ENCODE data around the gene CPNE5.

CPNE5 gene

GRCh38 chr6:36745836-36746235 lies 93.4 kb downstream of the CPNE5 start:
- DNase-seq (ENCODE audit: low read depth in 2 of 2) = no peak

DNA sequence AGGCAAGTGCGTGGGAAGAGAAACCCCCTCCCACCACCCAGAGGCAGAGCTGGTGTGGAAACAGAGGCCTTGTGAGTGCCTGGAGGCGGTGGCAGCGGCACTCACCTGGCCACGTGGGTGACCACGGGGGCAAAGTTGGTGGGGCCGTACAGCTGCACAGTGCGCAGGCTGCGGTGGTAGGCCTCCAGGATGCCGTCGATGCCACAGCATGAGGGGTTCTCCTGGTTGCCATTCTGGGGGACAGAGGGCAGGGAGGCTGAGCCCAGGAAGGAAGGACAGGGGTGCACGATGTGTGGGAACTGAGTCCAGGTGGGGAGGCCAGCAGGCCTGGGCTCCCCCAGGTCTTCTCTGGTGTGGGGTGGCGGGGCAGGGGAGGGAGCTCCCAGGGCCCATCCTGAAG lies 94.0 kb downstream of the CPNE5 start:
- no peak for DNase-seq (ENCODE audit: low read depth in 2 of 2)

DNA sequence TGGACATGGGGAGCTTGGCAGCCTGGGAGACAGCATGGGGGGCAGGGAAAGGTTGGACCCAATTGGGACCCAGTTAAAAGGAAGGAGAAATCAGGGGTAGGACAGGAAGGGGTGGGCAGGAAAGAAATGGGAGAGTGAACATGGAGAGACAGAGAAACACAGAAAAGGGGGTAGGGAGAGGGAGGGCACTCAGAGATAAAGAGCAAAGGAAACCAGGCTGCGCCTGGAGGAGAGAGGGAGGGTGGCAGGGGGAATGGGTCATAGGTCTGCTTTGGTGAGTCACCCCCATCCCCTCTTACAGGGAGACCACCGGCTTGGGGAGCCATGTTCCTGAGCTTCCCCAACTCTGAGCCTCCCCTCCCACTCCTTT lies 95.0 kb downstream of the CPNE5 start:
- DNase-seq (ENCODE audit: low read depth in 2 of 2) = no peak

DNA sequence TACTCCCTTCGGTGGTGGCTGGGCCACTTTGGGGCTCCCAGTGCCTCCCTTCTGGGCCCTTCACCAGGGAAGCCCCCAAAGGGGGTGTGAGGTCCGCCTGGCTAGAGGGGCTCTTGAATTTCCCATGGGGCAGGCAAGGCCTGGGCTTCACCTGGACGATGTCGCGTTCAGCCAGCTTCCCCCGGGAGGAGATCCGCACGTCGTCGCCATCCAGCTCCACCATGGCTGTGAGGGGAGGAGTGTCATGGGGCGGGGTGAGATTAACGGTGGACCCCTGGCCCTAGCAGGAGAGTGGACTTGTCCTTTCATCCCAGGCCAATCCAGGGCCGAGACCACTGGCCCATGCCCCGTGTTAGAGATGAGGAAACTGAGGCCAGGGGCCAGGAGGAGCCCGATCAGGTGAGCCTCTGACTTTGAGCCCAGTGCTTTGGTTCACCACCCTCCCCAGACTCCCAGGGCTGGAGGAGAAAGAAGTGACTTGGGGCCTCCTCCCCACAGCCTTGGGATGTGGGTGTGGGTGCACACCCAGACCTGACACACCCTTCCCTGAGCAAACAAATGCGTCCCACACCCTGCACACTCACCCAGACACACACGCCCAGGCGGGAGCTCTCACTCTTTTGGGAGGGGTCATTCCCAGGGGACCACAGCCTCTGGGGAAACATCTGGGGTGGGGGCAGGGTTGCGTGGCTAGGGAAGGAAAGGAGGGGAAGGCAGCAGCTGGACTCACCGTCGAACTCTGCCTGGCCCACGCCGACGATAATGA lies 95.5 kb downstream of the CPNE5 start:
- DNase-seq (ENCODE audit: low read depth in 2 of 2) = no peak

- DNase-seq (ENCODE audit: low read depth in 2 of 2) = no peak
Measured at GRCh38 chr6:36743032-36743431, 96.2 kb downstream of the CPNE5 start.

- no peak for DNase-seq (ENCODE audit: low read depth in 2 of 2)
Measured at GRCh38 chr6:36742146-36742545, 97.1 kb downstream of the CPNE5 start.

GRCh38 chr6:36740818-36741179 lies 98.4 kb downstream of the CPNE5 start:
- DNase-seq (ENCODE audit: low read depth in 2 of 2) = no peak

DNA sequence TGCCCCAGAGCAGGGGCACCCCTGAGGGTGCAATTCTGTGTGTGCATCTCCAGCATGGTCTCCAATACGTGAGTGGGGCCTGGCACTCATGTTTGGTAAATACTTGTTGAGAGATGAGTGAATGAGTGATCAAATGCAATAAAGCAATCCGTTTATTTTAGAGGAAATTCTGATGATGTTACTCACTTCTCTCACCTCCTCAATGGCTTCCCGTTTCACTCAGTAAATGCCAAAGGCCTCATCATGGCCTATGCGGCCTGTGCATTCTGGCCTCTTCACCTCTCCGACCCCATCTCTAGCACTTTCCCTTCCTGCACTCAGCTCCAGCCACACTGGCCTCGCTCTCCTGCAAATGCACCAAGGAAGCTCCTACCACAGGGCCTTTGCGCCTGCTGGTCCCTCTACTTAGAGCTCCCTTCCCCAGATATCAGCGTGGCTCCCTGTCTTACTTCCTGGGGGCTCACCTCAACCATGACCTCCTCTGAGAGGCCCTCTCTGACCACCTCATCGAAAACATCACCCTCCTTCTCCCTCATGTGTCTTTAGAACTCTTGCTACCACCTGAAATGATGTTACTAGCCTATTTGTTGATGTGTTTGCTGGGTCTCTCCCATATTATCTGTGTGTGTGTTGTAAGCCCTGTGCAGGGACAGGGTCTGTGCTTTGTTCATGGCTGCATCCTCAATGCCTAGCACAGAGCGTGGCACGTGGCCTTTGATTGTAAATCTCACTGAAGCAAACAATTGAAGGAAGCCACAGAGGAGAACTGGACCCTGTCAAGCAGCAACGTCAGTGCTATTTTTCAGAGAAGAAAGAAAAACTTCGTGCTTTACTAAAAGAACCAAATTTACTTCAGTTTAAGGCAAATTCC lies 99.1 kb downstream of the CPNE5 start:
- DNase-seq (ENCODE audit: low read depth in 2 of 2) = no peak

- no peak for DNase-seq (ENCODE audit: low read depth in 2 of 2)
Measured at GRCh38 chr6:36738108-36738507, 101.1 kb downstream of the CPNE5 start.

GRCh38 chr6:36737043-36737785 lies 102.0 kb downstream of the CPNE5 start:
- no peak for DNase-seq (ENCODE audit: low read depth in 2 of 2)

DNA sequence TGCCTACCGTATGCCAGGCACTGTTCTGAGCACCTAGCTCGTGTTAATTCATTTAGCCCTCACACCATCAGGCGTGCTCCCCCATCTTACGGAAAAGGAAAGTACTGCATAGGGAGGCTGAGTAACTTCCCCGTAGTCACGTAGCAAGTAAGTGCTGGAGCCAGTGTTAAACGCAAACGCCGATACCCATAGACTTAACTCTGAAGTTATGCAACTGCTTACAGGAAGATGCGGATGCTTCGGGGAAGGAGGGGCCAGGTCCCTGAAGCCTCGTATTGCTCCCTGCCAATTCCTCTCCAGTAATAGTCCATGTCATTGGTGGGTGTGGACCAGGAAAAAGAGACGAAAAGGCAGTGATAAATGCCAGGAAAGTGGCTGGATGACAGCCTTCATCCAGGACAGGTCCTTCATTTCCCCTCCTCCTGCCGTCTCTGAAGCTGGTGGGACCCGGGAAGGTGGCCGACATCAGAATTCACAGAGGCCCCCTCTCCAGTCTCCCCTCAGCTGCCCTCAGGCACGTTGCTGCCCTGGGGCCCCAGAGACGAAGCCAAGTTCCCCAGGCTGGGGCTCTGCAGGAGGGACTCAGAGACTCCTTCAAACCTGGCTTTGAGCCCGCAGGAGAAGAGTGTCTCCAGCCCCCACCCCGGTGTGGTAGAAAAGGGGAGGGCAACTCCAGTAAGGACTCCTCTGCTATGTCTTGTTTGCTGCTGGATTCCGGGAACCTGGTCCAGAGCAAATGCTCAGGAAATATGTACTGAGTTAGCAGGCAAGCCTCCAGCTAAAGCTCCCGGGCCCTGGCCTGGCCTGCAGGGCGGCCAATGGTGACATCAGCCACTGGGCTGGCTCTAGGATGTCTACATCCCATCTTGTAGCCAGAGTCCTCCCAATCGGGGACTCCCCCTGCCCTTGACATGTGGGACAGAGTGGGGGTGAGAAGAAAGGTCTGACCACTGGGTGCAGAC lies 103.9 kb downstream of the CPNE5 start:
- DNase-seq (ENCODE audit: low read depth in 2 of 2) = no peak

- no peak for DNase-seq (ENCODE audit: low read depth in 2 of 2)
Measured at GRCh38 chr6:36734486-36735060, 104.7 kb downstream of the CPNE5 start.

DNA sequence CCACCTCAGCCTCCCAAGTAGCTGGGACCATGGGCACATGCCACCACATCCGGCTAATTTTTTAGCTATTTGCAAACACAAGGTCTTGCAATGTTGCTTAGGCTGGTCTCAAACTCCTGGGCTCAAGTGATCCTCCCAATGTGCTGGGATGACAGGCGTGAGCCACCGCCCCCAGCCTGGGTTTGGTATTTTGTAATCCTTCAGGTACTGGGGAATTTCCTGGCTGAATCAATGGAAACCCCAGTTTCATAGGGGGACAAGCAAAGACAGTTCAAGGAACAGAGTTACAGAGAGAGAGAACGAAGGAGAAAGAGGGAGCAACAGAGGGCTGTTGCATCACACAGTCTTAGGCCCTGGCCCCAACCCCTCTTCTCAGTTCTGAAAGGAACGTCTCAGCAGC lies 105.9 kb downstream of the CPNE5 start:
- no peak for DNase-seq (ENCODE audit: low read depth in 2 of 2)

DNA sequence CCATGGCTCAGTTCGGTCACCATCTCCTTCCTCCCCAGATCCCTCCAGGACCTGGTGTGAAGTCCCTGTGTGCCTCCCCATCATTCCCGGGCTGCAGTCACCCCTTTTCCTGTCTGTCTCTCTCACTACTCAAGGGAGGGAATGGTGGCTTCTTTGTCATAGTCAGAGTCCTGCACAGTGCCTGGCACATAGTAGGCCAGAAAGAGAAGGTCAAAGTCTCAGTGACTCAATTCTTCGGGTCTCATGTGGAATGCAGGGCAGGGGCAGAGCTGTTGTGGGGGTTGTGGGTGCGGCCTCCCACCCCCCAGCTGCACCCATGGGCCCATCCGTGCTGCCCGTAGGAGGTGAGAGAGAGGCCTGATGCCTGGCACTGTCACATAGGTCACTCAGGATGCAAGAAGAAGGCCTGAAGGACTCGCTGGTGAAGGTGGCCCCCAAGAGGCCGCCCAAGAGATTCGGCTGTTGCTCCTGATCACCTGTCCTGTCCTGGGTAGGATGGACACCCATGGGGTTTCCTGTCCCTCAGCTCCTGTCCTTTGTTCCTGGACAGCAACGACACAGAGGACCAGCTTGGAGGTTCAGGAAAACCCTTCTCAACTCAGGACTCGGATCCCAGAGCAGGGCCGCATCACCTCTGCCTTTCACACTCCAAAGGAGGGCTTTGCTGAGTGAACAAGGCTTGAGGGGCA lies 107.5 kb downstream of the CPNE5 start:
- no peak for DNase-seq (ENCODE audit: low read depth in 2 of 2)

DNA sequence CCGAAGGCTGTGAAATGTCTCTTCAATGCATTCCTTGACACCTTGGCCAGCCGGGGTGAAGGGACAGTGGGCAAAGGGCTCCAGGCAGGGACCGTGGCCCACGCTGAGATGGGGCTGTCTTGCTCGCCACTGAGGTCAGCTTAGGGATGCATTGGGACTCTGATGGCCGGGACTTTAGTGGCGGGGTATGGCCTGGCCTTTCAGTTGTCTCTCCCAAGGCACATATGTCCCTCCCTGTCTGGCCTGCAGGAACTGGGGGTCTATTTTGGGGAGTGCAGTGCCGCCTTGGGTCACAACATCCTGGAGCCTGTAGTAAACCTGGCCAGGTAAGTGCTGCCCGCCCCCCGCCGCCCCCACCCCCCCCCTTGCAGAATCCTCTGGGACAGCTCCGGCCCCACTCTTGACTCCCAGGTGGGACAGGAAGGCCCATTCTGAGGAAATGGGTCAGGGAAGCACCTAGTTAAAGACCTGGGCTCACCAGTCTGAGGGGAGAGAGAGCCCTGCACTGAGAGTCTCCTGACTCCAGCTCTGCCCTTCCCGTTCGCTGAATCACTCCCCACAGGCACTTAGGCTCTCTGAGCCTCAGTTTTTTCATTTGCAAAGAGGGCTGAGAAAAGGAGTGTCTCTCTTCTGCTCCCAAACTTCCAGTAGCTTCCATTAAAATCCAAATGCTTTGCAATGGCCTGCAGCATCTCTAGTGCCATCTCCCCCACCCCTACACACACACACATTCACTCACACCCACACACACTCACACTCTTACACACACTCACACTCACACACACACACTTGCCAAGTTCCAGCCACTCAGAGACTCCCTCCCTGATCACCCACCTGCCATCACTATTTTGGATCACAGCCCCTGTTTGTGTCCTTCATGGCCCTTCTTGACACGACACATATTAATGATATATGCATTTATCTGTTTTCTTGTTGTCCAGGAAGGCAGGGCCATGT lies 108.5 kb downstream of the CPNE5 start:
- DNase-seq (ENCODE audit: low read depth in 2 of 2) = no peak

GRCh38 chr6:36729161-36729524 lies 110.1 kb downstream of the CPNE5 start:
- DNase-seq (ENCODE audit: low read depth in 2 of 2) = no peak

- no peak for DNase-seq (ENCODE audit: low read depth in 2 of 2)
Measured at GRCh38 chr6:36728289-36729160, 110.7 kb downstream of the CPNE5 start.

DNA sequence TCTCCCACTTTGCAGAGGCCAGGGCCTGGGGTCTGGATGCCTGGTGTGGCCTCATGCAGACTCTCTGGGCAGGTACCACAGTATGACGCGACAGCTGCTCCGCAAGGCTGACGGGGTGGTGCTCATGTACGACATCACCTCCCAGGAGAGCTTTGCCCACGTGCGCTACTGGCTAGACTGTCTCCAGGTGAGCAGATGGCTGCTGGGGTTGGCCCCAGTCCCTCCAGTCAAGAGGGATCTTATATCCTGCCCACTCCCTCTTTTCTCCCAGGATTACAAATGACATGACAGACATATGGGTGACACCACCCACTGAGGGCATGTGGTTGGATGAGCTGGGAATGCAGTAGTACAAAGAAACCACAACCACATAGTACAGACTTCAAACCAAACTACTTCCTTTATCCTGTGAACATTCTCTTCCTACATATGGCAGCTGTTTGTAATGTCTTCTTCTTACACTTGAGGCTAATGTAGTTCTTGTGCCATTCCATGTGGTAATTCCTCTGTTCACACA lies 111.7 kb downstream of the CPNE5 start:
- DNase-seq (ENCODE audit: low read depth in 2 of 2) = no peak

Measured in stimulated activated CD4-positive, alpha-beta T cell treated with anti-CD3 and anti-CD28 coated beads, Interleukin-1b, Interleukin-23, amount 100 ng/mL, for 4 hours (primary cell).